Neural progenitor cell (in vitro differentiated cells): ENCODE results near the gene ATF4.

Source experiments
- CTCF ChIP-seq: fragments of 200-600 bp; sonication (generic); IDR thresholded peaks from 2 replicates; pipeline ENCODE4 v1.5.1; 2017; ENCODE audit warnings: antibody characterized with exemption, mild to moderate bottlenecking
- EZH2 ChIP-seq: fragments of 200-600 bp; sonication (generic); IDR thresholded peaks from 2 replicates; pipeline ENCODE4 v1.6.1; 2017; ENCODE audit warnings: antibody characterized with exemption, mild to moderate bottlenecking, moderate library complexity
- EZH2phosphoT487 ChIP-seq: fragments of 200-600 bp; sonication (generic); IDR thresholded peaks from 2 replicates; pipeline ENCODE4 v1.6.1; 2017; ENCODE audit warnings: antibody characterized with exemption

GRCh38 chr22:39477542-39477941 is 42.8 kb upstream of the ATF4 start:
- TF ChIP-seq EZH2 (no peak), CTCF (no peak), EZH2phosphoT487 (no peak)
